Nucleus accumbens (tissue), 56 donors: ENCODE results near the gene GINM1.

Source experiments
- DNase-seq, 56 donors: peaks; one replicate each; lab custom pipeline; 2025; lab: John Stamatoyannopoulos, UW

GINM1 gene

DNA sequence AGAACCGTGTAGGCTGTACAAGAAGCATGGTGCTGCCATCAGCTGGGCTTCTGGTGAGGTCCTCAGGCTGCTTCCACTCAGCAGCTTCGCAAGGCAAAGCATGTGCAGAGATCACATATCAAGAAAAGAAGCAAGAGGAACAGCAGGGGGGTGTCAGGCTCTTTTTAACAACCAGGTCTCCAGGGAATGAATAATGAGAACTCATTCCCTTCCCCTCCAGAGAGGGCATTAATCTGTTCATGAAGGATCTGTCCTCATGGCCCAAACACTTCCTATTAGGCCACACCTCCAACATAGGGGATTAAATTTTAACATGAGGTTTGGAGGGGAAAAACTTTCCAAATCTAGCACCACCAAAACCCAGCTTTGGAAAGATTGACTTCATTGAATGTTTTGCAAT lies 20.0 kb downstream of the GINM1 start:
- DNase-seq, result no peak

DNA sequence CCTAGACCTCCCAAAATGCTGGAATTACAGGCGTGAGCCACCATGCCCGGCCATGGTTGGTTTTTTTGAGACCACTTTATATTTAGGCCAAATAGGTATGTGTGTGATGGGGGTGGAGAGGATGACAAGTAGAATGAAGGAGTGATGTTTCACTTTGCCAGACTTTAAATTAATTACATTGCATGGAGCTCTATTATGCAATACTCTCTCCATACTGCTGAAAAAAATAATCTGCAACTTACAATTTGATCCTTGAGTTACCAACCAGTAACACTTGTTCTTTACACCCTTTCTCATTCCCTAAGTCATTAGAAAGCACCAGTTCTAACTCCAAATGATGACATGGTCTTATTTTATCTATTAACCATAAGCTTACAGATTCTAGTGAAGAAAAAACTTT lies 26.8 kb downstream of the GINM1 start:
- DNase-seq, result no peak

DNA sequence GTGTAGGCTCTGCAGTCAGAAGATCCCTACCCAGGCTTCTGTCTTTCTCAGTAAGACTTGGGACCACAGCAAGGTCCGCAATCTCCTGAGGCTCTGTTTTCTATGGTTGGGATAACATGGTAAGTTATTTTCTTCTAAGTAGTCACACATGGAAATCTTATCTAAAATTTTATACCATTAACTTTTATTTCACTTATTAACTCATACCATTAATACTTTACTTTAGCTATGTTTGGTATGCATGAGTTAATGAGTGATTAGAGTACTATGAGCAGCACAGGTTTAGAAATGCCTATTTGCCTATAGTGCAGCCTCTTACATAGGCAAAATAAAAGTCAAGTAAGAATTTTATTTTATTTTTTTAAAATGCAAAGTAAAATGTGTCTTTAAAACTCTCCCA lies 27.2 kb downstream of the GINM1 start:
- DNase-seq, result no peak

DNA sequence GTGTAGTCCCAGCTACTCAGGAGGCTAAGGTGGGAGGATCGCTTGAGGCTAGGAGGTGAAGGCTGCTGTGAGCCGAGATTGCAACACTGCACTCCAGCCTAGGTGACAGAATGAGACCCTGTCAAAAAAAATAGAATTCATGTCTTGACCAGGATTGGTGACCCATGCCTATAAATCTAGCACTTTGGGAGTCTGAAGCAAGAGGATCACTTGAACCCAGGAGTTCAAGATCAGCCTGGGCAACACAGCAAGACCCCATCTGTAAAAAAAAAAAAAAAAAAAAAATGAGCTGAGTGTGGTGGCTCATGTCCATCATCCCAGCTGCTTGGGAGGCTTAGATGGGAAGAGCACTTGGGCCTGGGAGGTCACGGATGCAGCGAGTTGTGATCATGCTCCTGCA lies 34.3 kb downstream of the GINM1 start:
- DNase-seq, result no peak

DNA sequence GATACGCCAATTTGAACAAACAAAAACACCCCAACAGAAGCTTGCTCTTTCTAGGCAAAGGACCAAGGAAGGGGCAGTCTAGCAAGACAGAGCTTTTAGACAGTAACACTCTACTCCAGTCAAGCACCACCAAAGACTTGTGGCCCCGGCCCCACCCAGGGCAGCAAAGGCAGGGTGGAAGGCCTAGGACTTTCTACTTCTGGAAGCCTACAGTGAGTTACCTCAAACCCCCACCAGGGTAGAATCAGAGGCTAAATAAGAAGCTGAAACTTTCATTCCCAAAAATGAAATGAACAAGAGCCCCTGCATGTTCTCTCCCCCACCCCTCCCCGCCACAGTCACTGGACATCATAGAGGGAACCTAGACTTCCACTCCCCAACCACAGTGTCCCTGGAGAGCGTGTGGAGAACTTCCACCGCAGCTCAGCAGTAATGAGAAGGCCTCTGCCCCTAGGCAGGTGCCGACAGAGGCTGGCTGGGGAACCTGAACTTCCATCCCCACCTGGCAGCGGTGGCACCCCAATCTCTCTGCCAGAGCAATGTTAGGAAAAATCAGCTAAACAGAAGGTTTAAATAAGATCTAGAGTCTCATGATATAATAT lies 42.3 kb downstream of the GINM1 start:
- no peak for DNase-seq

DNA sequence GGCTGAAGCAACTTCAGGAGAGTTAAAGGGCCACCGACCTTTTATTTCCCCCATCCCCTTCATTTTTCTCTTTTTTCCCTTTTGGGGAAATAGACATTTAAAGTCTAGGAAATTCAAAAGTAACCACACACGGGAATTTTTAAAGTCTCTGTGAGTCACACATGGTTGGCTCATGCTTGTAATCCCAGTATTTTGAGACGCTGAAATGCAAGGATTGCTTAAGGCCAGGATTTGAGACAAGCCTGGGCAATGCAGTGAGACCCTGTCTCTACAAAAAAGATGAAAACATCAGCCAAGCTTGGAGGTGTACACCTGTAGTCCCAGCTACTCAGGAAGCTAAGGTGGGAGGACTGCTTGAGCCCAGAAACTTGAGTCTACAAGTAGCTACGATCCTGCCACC lies 48.2 kb downstream of the GINM1 start:
- DNase-seq, result no peak

DNA sequence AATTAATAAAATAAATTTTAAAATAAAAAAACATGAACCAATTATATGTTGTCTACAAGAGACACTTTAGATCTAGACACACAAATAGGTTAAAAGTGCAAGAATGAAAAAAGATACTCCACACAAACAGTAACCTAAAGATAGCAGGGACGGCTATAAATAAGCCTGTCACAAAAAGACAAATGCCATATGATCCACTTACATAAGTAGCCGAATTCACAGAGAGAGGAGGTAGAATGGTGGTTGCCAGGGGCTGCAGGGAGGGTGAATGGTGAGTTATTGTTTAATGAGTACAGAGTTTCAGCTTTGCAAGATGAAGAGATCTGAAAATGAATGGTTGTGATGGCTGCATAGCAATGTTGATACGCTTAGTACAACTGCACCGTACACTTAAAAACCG lies 49.6 kb downstream of the GINM1 start:
- no peak for DNase-seq

DNA sequence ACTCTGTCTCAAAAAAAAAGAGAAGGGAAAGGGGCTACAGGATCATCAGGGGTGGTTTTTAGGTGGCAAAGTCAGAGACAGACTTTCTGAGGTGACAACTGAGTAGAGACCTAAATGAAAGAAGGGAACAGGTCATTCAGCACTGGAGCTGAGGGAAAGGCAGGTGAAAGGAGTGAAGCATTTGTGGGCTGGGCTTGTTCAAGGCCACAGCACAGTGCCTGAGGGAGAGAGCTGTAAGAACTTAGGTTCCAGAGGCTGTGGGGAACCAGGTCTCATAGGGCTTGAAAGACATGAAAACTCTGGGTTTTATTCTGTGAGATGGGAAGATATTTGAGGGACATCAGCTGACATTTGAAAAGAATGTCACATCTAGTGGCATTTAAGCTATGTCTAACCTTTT lies 61.5 kb downstream of the GINM1 start:
- no peak for DNase-seq

DNA sequence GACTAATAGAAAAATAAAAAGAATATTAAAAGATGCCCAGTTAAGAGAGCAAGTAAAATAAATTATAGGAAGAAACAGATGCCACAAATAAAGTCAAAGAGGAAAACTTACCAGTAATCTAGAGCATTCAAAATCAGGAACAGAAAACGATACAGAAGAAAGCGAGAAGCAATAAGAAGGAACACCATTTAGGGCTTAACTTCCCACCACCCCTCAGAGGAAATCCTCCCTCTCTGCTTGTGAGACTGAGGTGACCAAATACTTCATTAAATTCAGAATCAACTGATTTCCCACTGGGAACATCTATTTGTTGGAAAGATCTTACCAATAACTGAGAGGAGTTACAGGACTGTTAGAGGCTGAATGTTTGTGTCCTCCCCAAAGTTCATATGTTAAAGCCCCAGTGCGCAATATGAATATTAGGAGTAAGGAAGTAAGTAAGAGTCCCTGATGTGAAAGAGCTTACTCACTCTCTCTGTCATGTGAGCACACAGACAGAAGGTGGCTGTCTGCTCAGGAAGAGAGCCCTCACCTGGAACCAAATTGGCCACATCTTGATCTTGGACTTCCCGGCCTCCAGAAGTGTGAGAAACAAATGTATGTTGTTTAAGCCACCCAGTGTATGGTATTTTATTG lies 62.8 kb downstream of the GINM1 start:
- no peak for DNase-seq

DNA sequence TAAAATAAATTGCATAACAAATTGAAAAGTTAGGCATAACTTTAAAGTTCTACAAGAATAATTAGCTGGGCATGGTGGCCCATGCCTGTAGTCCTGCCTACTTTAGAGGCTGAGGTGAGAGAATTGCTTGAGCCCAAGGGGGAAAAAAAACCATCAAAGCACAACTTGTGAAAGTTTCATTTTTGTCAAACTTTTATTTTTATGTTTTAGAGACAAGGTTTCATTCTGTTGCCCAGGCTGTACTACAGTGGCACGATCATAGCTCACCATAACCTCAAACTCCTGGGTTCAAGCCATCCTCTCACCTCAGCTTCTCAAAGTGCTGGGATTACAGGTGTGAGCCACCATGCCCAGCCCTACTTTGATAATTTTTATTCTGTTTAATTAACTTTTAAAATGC lies 68.1 kb downstream of the GINM1 start:
- DNase-seq, result no peak

DNA sequence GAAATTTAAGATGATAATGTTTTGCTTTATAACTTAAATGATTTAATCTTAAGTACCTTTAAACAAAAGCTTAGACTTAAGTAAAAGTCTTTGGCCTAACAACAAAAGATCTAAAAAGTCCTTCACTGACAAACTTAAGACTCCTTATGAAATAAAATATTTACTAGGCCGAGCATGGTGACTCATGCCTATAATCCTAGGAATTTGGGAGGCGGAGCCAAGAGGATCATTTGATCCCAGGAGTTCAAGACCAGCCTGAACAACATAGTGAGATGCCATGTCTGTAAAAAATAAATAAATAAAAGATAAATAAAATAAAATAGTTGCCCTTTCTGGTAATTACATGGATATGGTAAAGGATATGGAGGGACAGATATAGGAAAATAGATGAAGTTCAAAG lies 69.9 kb downstream of the GINM1 start:
- no peak for DNase-seq
